Chondrocyte (in vitro differentiated cells): ENCODE measurements around the gene SMIM20. TPM values are rescaled to one million over a fixed set of nuclear protein-coding genes. Genes with fewer than 3 reads are reported as not detected.

Experiments used
- DNase-seq: peaks from one replicate; pipeline ENCODE4 v3.0.0; 2021; ENCODE audit warnings: mixed read lengths, low spot score
- H3K27ac Mint-ChIP-seq: one replicate; pipeline ENCODE4 v1.8.0; 2021; ENCODE audit warnings: mild to moderate bottlenecking, moderate library complexity, mixed read lengths; ENCODE audit not compliant: unreplicated experiment
- H3K27me3 Mint-ChIP-seq: 2 replicates; pipeline ENCODE4 v1.8.0; 2021; ENCODE audit warnings: low read depth, mixed read lengths
- H3K36me3 Mint-ChIP-seq: 2 replicates; pipeline ENCODE4 v1.8.0; 2021; ENCODE audit warnings: low read depth, mixed read lengths
- H3K4me1 Mint-ChIP-seq: 2 replicates; pipeline ENCODE4 v1.8.0; 2021; ENCODE audit warnings: low read depth, mild to moderate bottlenecking, mixed read lengths
- H3K4me3 Mint-ChIP-seq: one replicate; pipeline ENCODE4 v1.8.0; 2021; ENCODE audit warnings: mild to moderate bottlenecking, moderate library complexity, mixed read lengths; ENCODE audit not compliant: unreplicated experiment
- H3K9me3 Mint-ChIP-seq: 2 replicates; pipeline ENCODE4 v1.8.0; 2021; ENCODE audit warnings: low read depth, mixed read lengths
- total RNA-seq: library from RNA; stranded (reverse); gene quantifications from 3 replicates; pipeline ENCODE4 v1.2.1, GENCODE V29; 2021
- TF ChIP-seq, protein P1 (sequence below): fragments of 200-600 bp; sonication (generic); IDR thresholded peaks from 2 replicates; pipeline ENCODE4 v1.5.0; 2021; ENCODE audit warnings: antibody characterized with exemption, mild to moderate bottlenecking, moderate library complexity

Gene SMIM20
- total RNA-seq, 1 donor from 2014 or later = 19.7 TPM

DNA sequence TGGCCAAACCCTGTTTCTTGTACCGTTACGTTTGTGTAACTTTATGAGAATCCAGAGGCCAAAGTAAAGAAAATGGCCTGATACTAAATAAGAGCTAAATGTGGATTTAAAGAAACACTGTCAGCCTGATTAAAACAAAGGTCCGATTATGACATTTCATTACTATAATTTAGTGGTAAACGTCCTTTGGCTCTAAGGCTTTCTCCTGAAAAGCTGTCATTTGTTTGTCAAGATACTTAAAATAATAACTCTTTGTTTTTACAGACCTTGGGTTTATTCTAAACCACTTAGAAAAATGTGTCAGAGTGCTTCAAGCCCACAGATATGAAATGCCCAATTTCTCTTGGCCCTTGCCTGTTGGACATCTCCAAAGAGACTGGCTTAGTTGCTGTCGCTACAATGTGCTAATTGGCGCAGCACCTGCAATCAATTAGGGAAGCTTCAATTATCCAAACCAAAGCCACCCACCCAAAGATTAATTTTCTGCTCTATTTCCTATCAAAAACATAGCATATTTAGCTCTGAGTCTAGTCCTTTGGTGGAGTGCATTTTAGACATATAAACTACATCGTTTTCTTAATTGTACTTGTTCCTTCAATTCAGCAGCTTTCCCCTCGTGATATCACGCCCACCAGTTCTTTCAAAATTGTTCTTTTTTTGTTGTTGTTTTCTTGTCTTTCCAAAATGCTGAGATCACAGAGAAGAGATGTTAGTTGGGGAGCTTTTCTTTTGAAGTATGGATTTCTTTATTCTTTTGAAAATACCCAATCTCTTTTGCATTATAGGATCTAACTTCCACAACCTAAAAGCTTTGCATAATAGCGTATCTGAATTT, 13.6 kb downstream of the SMIM20 start:
- Mint-ChIP-seq H3K4me3 (no peak overlapping the region), H3K4me1 (peaks cover 6% of the 10 kb centered on the region), H3K27ac (no peak overlapping the region), H3K36me3 (peaks cover 3% of the 10 kb centered on the region), H3K9me3 (no peaks in the 10 kb centered on the region), H3K27me3 (no peaks in the 10 kb centered on the region)
- TF ChIP-seq, protein P1, sequence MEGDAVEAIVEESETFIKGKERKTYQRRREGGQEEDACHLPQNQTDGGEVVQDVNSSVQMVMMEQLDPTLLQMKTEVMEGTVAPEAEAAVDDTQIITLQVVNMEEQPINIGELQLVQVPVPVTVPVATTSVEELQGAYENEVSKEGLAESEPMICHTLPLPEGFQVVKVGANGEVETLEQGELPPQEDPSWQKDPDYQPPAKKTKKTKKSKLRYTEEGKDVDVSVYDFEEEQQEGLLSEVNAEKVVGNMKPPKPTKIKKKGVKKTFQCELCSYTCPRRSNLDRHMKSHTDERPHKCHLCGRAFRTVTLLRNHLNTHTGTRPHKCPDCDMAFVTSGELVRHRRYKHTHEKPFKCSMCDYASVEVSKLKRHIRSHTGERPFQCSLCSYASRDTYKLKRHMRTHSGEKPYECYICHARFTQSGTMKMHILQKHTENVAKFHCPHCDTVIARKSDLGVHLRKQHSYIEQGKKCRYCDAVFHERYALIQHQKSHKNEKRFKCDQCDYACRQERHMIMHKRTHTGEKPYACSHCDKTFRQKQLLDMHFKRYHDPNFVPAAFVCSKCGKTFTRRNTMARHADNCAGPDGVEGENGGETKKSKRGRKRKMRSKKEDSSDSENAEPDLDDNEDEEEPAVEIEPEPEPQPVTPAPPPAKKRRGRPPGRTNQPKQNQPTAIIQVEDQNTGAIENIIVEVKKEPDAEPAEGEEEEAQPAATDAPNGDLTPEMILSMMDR = no peak
- no peak for DNase-seq

DNA sequence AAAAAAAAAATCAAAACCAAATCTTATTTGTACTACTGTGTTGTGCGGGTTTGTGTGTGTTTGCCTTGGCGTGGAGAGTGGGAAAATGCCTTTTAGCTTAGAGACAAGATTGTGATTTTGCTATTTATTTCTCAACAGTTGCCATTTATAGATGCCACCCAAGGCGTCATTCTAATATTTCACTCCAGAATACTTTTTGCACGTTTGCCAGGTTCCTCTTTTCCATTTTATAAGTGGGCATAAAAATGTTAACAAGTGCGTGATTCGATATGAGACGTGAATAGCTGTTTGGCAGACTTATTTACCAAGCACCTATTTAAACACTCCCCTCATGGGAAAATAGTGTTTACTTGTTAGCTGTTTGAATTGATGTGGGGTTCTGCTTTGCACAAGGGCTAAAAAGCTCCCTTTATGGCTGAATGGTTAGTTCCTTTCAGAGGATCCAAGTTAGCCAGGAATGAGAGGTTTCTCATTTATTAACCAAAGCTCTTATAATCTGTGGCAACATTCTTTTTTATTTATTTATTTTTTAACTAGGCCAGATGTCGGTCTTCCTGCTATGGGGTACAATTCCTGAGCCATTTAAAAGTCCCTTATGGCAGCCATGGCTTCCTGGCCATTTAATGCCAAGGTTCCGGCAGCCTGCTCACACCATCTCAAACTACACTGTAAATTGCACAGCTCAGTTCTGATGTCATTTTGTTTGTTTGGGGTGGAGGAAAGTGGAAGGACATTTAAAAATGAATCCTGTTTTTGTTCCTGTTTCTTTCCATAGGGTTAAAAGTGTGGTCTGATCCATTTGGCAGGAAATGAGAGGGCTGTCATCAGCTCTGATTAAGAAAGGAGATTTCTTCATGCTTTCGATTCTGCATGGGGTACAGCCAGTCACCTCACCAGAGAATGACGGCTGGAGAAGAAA, 14.6 kb downstream of the SMIM20 start:
- Mint-ChIP-seq H3K27me3 (no peaks in the 10 kb centered on the region), H3K4me1 (peaks cover 6% of the 10 kb centered on the region), H3K9me3 (no peaks in the 10 kb centered on the region), H3K36me3 (peaks cover 3% of the 10 kb centered on the region), H3K27ac (no peak overlapping the region), H3K4me3 (no peak overlapping the region)
- no peak for DNase-seq
- TF ChIP-seq, protein P1 = no peak

DNA sequence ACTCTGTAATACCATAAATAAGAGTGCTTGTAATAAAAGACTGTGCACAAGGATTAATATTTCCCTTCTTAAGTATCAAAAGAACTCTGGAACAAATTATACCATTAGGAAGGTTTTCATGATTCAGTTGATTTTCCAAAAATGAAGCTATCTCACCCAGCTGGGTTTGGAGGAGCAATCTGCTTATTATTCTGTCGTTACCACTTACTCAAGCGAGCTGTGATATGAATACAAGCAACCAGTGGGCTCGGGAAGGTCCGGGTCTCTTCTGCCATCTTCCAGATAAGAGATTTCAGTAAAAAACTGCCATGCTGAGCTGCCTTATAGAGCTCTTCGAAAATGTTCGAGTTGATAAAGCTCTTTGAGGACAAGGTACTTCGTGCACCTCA, 15.3 kb downstream of the SMIM20 start:
- Mint-ChIP-seq H3K4me1 (peaks cover 6% of the 10 kb centered on the region), H3K4me3 (no peak overlapping the region), H3K36me3 (peaks cover 3% of the 10 kb centered on the region), H3K27me3 (no peaks in the 10 kb centered on the region), H3K9me3 (no peaks in the 10 kb centered on the region), H3K27ac (no peak overlapping the region)
- DNase-seq = no peak
- TF ChIP-seq, protein P1 = no peak

DNA sequence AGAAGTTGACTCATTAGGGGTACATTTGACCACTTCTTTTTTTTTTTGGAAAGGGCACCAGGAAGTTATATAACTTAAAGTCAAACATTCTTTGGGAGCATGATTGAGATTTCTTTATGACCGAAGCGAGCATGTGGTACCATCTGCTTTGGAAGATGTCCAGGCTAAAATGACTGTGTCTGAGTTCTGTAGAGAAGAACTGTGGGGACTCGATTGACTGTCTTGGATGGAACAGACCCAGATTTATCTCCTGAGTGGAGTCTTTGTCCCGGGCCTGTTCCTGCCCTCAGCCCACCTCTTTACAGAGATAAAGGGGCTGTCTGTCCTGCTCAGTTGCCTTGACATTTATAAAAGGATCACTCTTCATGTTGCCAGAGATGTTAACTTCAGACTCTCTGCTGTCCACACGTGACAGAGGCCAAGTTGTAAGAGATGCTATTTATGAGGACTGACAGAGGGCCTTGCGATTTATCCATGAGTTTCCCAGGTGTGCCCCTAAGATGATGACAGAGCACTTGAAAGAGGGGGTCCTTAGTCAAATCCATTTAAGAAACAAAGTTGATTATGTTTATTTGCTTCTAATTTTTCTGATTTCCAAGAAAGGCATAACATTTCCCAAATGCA, 16.8 kb downstream of the SMIM20 start:
- Mint-ChIP-seq H3K27me3 (no peaks in the 10 kb centered on the region), H3K27ac (no peak overlapping the region), H3K9me3 (no peaks in the 10 kb centered on the region), H3K36me3 (peaks cover 3% of the 10 kb centered on the region), H3K4me3 (no peak overlapping the region), H3K4me1 (peaks cover 6% of the 10 kb centered on the region)
- no peak for DNase-seq
- TF ChIP-seq, protein P1 = no peak

DNA sequence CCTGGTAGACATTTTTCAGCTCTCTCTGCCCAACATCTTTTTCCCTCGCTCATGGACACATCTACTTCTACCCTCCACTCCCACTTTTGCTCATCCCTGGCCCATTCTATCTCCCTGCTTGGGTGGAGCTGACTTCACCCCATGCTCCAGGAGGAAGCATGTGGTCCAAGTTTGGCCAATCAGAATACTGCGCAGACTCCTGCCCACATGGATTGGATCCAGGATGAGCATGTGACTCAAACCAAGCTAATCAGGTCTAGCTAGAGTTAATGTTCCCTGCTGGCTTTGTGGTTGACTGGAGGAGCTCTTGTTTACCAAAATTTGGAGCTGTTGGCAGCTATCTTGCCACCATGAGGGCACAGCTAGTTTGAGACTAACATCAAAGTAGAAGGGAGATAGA, 22.7 kb downstream of the SMIM20 start:
- Mint-ChIP-seq H3K9me3 (no peaks in the 10 kb centered on the region), H3K27me3 (no peaks in the 10 kb centered on the region), H3K27ac (no peak overlapping the region), H3K4me1 (no peaks in the 10 kb centered on the region), H3K4me3 (no peak overlapping the region), H3K36me3 (peaks cover 1% of the 10 kb centered on the region)
- TF ChIP-seq, protein P1 = no peak
- DNase-seq = no peak
